IMR-90 (cell line): ENCODE measurements around the gene TAF4. TPM values are rescaled to one million over a fixed set of nuclear protein-coding genes. Genes with fewer than 3 reads are reported as not detected.

ENCODE experiments used
- ATAC-seq: fragments of 200-7000 bp; cut with Tn5 transposase; 2 replicates; pipeline ENCODE4 v1.9.1; 2020; ENCODE audit warnings: low read depth, mild to moderate bottlenecking, moderate library complexity
- BruUV-seq: library from RNA; stranded (reverse); fragments of 400-500 nt; replicated peaks from 2 replicates; lab custom pipeline; 2021; lab: Mats Ljungman, UMichigan
- CTCF ChIA-PET: fragments of 300-600 bp; formaldehyde crosslinking; extraction: SDS; loops from one replicate; lab custom pipeline; 2021; ENCODE audit warnings: antibody characterized with exemption; lab: Yijun Ruan, JAX
- POLR2A ChIA-PET: fragments of 300-600 bp; sonication (Branson Sonifier 250); formaldehyde crosslinking; loops from one replicate; lab custom pipeline; 2022; ENCODE audit warnings: antibody characterized with exemption; ENCODE audit not compliant: unreplicated experiment; lab: Charles Lee
- DNase-seq: peaks from one replicate; pipeline ENCODE4 v3.0.0; 2013
- H2AFZ ChIP-seq: replicated peaks from 2 replicates; pipeline ENCODE3; 2013; ENCODE audit warnings: low read length, mild to moderate bottlenecking; ENCODE audit not compliant: poor library complexity
- H2AK5ac ChIP-seq: 2 replicates; pipeline ENCODE4 v1.6.1; 2013; ENCODE audit warnings: low read depth, low read length, inconsistent platforms
- H2AK9ac ChIP-seq: replicated peaks from 2 replicates; pipeline ENCODE3; 2013; ENCODE audit warnings: mild to moderate bottlenecking, low read depth, low read length, moderate library complexity; ENCODE audit not compliant: poor library complexity
- H2BK120ac ChIP-seq: 2 replicates; pipeline ENCODE4 v1.6.1; 2013; ENCODE audit warnings: low read depth, low read length, inconsistent platforms
- H2BK15ac ChIP-seq: 3 replicates; pipeline ENCODE4 v1.6.1; 2013; ENCODE audit warnings: low read depth, low read length, inconsistent platforms
- H2BK20ac ChIP-seq: 2 replicates; pipeline ENCODE4 v1.6.1; 2013; ENCODE audit warnings: low read depth, mild to moderate bottlenecking, inconsistent platforms, low read length, moderate library complexity
- H2BK5ac ChIP-seq: 2 replicates; pipeline ENCODE4 v1.6.1; 2013; ENCODE audit warnings: mild to moderate bottlenecking, low read depth, low read length, inconsistent platforms; ENCODE audit not compliant: poor library complexity, severe bottlenecking
- H3K14ac ChIP-seq: replicated peaks from 2 replicates; pipeline ENCODE4 v1.6.1; 2013; ENCODE audit warnings: low read depth, low read length, inconsistent platforms
- H3K18ac ChIP-seq: 2 replicates; pipeline ENCODE4 v1.6.1; 2013; ENCODE audit warnings: low read depth, low read length, control low read depth
- H3K23ac ChIP-seq: 2 replicates; pipeline ENCODE4 v1.6.1; 2013; ENCODE audit warnings: low read depth, low read length, inconsistent platforms
- H3K27ac ChIP-seq: 2 replicates; pipeline ENCODE4 v1.5.1; 2013; ENCODE audit warnings: mild to moderate bottlenecking, control low read depth, low read length; ENCODE audit not compliant: insufficient read depth
- H3K27me3 ChIP-seq: 2 replicates; pipeline ENCODE4 v1.6.1; 2013; ENCODE audit warnings: low read length; ENCODE audit not compliant: control insufficient read depth, insufficient read depth
- H3K36me3 ChIP-seq: 2 replicates; pipeline ENCODE4 v1.6.1; 2013; ENCODE audit warnings: low read length, mixed read lengths; ENCODE audit not compliant: control insufficient read depth, insufficient read depth
- H3K4ac ChIP-seq: 2 replicates; pipeline ENCODE4 v1.6.1; 2013; ENCODE audit warnings: low read depth, low read length, inconsistent platforms
- H3K4me1 ChIP-seq: 2 replicates; pipeline ENCODE4 v1.6.1; 2013; ENCODE audit warnings: low read length, mixed read lengths; ENCODE audit not compliant: control insufficient read depth, insufficient read depth
- H3K4me2 ChIP-seq: 2 replicates; pipeline ENCODE4 v1.6.1; 2013; ENCODE audit warnings: low read depth, mild to moderate bottlenecking, control low read depth, low read length, moderate library complexity
- H3K4me3 ChIP-seq: 2 replicates; pipeline ENCODE4 v1.5.1; 2013; ENCODE audit warnings: low read depth, mild to moderate bottlenecking, control low read depth, low read length, moderate library complexity; ENCODE audit not compliant: insufficient read depth
- H3K56ac ChIP-seq: 2 replicates; pipeline ENCODE4 v1.6.1; 2013; ENCODE audit warnings: low read length, inconsistent platforms; ENCODE audit not compliant: insufficient read depth; ENCODE audit errors: extremely low read depth
- H3K79me1 ChIP-seq, 2 experiments: 2 replicates each; pipeline ENCODE4 v1.6.1; 2013; ENCODE audit warnings: low read length in 2 of 2, inconsistent platforms in 1 of 2, low read depth in 1 of 2
- H3K9ac ChIP-seq: 2 replicates; pipeline ENCODE4 v1.6.1; 2013; ENCODE audit warnings: low read depth, low read length, control low read depth
- H3K9me1 ChIP-seq: 2 replicates; pipeline ENCODE4 v1.6.1; 2013; ENCODE audit warnings: low read length, inconsistent platforms; ENCODE audit not compliant: insufficient read depth
- H3K9me3 ChIP-seq: 2 replicates; pipeline ENCODE4 v1.6.1; 2013; ENCODE audit warnings: low read length; ENCODE audit not compliant: control insufficient read depth, insufficient read depth
- H4K20me1 ChIP-seq: 2 replicates; pipeline ENCODE4 v1.6.1; 2013; ENCODE audit warnings: low read length, inconsistent platforms; ENCODE audit not compliant: insufficient read depth
- H4K5ac ChIP-seq: 2 replicates; pipeline ENCODE4 v1.6.1; 2013; ENCODE audit warnings: mild to moderate bottlenecking, low read depth, low read length, control low read depth
- H4K8ac ChIP-seq, 2 experiments: 2 replicates each; pipeline ENCODE4 v1.6.1; 2013; ENCODE audit warnings: low read depth in 2 of 2, low read length in 2 of 2, control low read depth in 1 of 2, inconsistent platforms in 1 of 2
- H4K91ac ChIP-seq: 2 replicates; pipeline ENCODE4 v1.6.1; 2013; ENCODE audit warnings: low read depth, low read length, inconsistent platforms; ENCODE audit not compliant: insufficient read depth
- CHD1 ChIP-seq: IDR thresholded peaks from 2 replicates; pipeline ENCODE4 v1.6.1; 2012; ENCODE audit warnings: low read depth, low read length, improper control_type of control experiment
- CTCF ChIP-seq: conservative IDR thresholded peaks from 2 replicates; pipeline ENCODE4 v1.5.1; 2012; ENCODE audit warnings: mild to moderate bottlenecking, low read depth, low read length, improper control_type of control experiment
- MAFK ChIP-seq: IDR thresholded peaks from 2 replicates; pipeline ENCODE4 v1.6.1; 2012; ENCODE audit warnings: low read depth, low read length, improper control_type of control experiment
- MAZ ChIP-seq: IDR thresholded peaks from 2 replicates; pipeline ENCODE4 v1.6.1; 2012; ENCODE audit warnings: low read depth, mild to moderate bottlenecking, low read length, improper control_type of control experiment, moderate library complexity, borderline replicate concordance
- MXI1 ChIP-seq: IDR thresholded peaks from 2 replicates; pipeline ENCODE4 v1.6.1; 2012; ENCODE audit warnings: low read depth, mild to moderate bottlenecking, low read length, moderate library complexity, borderline replicate concordance
- NFE2L2 ChIP-seq: fragments of 150-350 bp; IDR thresholded peaks from 2 replicates; pipeline ENCODE4 v1.6.1; 2016; ENCODE audit warnings: low read depth, mild to moderate bottlenecking, low read length
- POLR2A ChIP-seq: IDR thresholded peaks from 2 replicates; pipeline ENCODE4 v1.6.1; 2012; ENCODE audit warnings: mild to moderate bottlenecking, low read depth, low read length
- RAD21 ChIP-seq: IDR thresholded peaks from 2 replicates; pipeline ENCODE4 v1.6.1; 2012; ENCODE audit warnings: low read length, improper control_type of control experiment
- RCOR1 ChIP-seq: IDR thresholded peaks from 2 replicates; pipeline ENCODE4 v1.6.1; 2012; ENCODE audit warnings: mild to moderate bottlenecking, low read length, improper control_type of control experiment; ENCODE audit not compliant: insufficient replicate concordance
- RFX5 ChIP-seq: IDR thresholded peaks from 2 replicates; pipeline ENCODE4 v1.8.0; 2012; ENCODE audit warnings: low read depth, mild to moderate bottlenecking, low read length, moderate library complexity
- SMC3 ChIP-seq: fragments of 150-350 bp; IDR thresholded peaks from 2 replicates; pipeline ENCODE4 v1.6.1; 2016; ENCODE audit warnings: low read depth, mild to moderate bottlenecking, antibody characterized with exemption, low read length, moderate library complexity
- WGBS, 2 experiments: methylation state at CpG; one replicate each; pipeline versions ENCODE4 v1.1.5 to v1.1.7; 2013; ENCODE audit warnings: missing lambda C conversion rate in 2 of 2; ENCODE audit not compliant: insufficient read length in 1 of 2; ENCODE audit errors: extremely low coverage in 2 of 2; 5-methylcytosine and 5-hydroxymethylcytosine counted together
- dilution Hi-C: fragments of 300-500 bp; cut with HindIII; formaldehyde crosslinking; loops from one replicate; pipeline ENCODE4 v1.14.3; 2018; ENCODE audit warnings: low sequenced_read_pairs; ENCODE audit not compliant: unreplicated experiment
- in situ Hi-C: fragments of 300-500 bp; cut with MboI; formaldehyde crosslinking; loops from 3 replicates; pipeline ENCODE4 v1.14.3; 2019; ENCODE audit warnings: low sequenced_read_pairs, inconsistent platforms, mixed read lengths
- intact Hi-C: fragments of 100-400 bp; cut with micrococcal nuclease; formaldehyde crosslinking; loops from 2 replicates; pipeline ENCODE4 v1.10.0; 2022
- polyA plus RNA-seq, 3 experiments: library from polyadenylated mRNA; depleted of rRNA; stranded (reverse); fragments of >200 nt; gene quantifications; 2 replicates each; pipeline ENCODE4 v1.2.3, GENCODE V29; 2012; ENCODE audit warnings: low replicate concordance in 1 of 3
- total RNA-seq: library from RNA; depleted of rRNA; stranded (reverse); fragments of >200 nt; gene quantifications from 2 replicates; pipeline ENCODE4 v1.2.3, GENCODE V29; 2012
- TF ChIP-seq, protein P1 (sequence below): fragments of 150-350 bp; IDR thresholded peaks from 2 replicates; pipeline ENCODE4 v1.6.1; 2016; ENCODE audit warnings: low read depth, mild to moderate bottlenecking, low read length, moderate library complexity, borderline replicate concordance

TAF4 gene
- total and polyA plus RNA-seq, 2 of the 4 experiments (the other 2 are of a cell fraction): 1.4 to 5.1 TPM

- H3K14ac ChIP-seq: no peak overlapping the region
- H2BK20ac ChIP-seq: no peak overlapping the region
- H3K4me1 ChIP-seq: no peaks in the 10 kb centered on the region
- in situ Hi-C loops (no loop called here), intact Hi-C loops (no loop called here), dilution Hi-C loops (no loop called here)
- H3K18ac ChIP-seq: no peak overlapping the region
- H3K9me1 ChIP-seq: no peaks in the 10 kb centered on the region; the same call in 1 of the 2 replicates
- ChIA-PET POLR2A (no interaction called here), CTCF (no interaction called here)
- no peak overlapping the region for H4K5ac ChIP-seq
- peaks cover 0 to 3% of the 10 kb centered on the region in 2 experiments; a peak in 2 of 4 replicates for H3K79me1 ChIP-seq
- no peaks in the 10 kb centered on the region for H3K9me3 ChIP-seq
- no peak overlapping the region for H3K56ac ChIP-seq
- DNase-seq: no peak
- H3K4me3 ChIP-seq: no peak overlapping the region
- no peak overlapping the region for H2BK15ac ChIP-seq
- H2BK120ac ChIP-seq: no peak overlapping the region
- no peak overlapping the region for H3K23ac ChIP-seq
- no peak overlapping the region for H3K4me2 ChIP-seq
- no peak overlapping the region for H3K9ac ChIP-seq
- ATAC-seq: no peak
- no peak overlapping the region for H3K27ac ChIP-seq
- H2AFZ ChIP-seq: no peak overlapping the region
- no peak overlapping the region for H2BK5ac ChIP-seq
- H3K4ac ChIP-seq: no peak overlapping the region
- H2AK9ac ChIP-seq: peak overlapping the region; percentile 65
- no peak overlapping the region for H4K8ac ChIP-seq
- peaks cover 10% of the 10 kb centered on the region for H3K36me3 ChIP-seq
- TF ChIP-seq MAFK: no peak
- TF ChIP-seq NFE2L2: no peak
- TF ChIP-seq POLR2A: no peak
- TF ChIP-seq RAD21: no peak
- TF ChIP-seq RFX5: no peak
- TF ChIP-seq, protein P1, sequence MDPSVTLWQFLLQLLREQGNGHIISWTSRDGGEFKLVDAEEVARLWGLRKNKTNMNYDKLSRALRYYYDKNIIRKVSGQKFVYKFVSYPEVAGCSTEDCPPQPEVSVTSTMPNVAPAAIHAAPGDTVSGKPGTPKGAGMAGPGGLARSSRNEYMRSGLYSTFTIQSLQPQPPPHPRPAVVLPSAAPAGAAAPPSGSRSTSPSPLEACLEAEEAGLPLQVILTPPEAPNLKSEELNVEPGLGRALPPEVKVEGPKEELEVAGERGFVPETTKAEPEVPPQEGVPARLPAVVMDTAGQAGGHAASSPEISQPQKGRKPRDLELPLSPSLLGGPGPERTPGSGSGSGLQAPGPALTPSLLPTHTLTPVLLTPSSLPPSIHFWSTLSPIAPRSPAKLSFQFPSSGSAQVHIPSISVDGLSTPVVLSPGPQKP: no peak
- no peak for TF ChIP-seq CHD1
- no peak for TF ChIP-seq SMC3
- no peak for TF ChIP-seq MXI1
- no peak for TF ChIP-seq RCOR1
- TF ChIP-seq MAZ: no peak
- no peak for TF ChIP-seq CTCF
- H3K27me3 ChIP-seq: no peaks in the 10 kb centered on the region
- no peak overlapping the region for H2AK5ac ChIP-seq
- 97% methylated on average over 26 of the region's 65 CpGs; no CpG with 5 or more reads in 1 of the 2 experiments for WGBS, 2 experiments
- H4K20me1 ChIP-seq: no peaks in the 10 kb centered on the region; the same call in 1 of the 2 replicates
- H4K91ac ChIP-seq: no peak overlapping the region
- no TSS peak for BruUV-seq
These were observed 85.7 kb downstream of the TAF4 start for GRCh38 chr20:61979701-61980635.
